ENCODE results near the gene ARL15.

DNA sequence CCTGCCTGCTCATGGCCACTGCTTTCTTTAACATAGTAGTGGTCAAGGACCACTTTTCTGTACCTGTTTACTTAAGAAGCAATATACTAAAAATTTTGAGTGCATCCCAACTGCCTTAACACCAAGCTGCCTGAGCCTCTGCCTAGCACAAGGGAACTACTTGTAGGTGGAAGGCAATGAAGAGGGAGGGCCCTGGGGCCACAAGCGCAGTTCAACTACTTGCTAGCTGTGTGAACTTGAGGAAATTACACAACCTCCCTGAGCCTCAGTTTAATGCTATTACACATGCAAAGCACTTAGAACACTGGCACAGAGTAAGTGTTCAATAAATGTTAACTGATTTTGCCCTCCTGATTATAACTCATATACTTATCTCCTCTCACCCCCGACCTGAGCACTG is 6.3 kb downstream of the ARL15 start:
- TF ChIP-seq POLR2A (IDR thresholded peaks at IDR 0.05) (no peak), CTCF (IDR thresholded peaks at IDR 0.05) (no peak)
